NCI-H82 treated with DMSO at 0.1 percent for 48 hours (cell line): ENCODE data around the gene FAM236C.
"Not testable (repeated sequence)": the region's sequence is repeated elsewhere in the genome, so short reads cannot be mapped to it uniquely, and the experiment has no call there.

Experiments used
- DNase-seq: peaks from one replicate; lab custom pipeline; 2025; ENCODE audit not compliant: unreplicated experiment; lab: John Stamatoyannopoulos, UW

The FAM236C gene

GRCh38 chrX:72912315-72912714 lies at the start of gene FAM236C:
Gene FAM236C (plus strand): TSS chrX:72912615. CDS start chrX:72912715, 100 bp downstream.
- DNase-seq = not testable (repeated sequence)

- not testable (repeated sequence) for DNase-seq
Observed at GRCh38 chrX:72882898-72883297, 29.5 kb upstream of the FAM236C start.

GRCh38 chrX:72889740-72890139 lies 22.7 kb upstream of the FAM236C start:
- not testable (repeated sequence) for DNase-seq

- not testable (repeated sequence) for DNase-seq
Observed at GRCh38 chrX:72916096-72916495, 3.7 kb downstream of the FAM236C start.

- DNase-seq = not testable (repeated sequence)
Observed at GRCh38 chrX:72932283-72932682, 19.9 kb downstream of the FAM236C start.

GRCh38 chrX:72936455-72936854 lies 24.0 kb downstream of the FAM236C start:
- not testable (repeated sequence) for DNase-seq

- not testable (repeated sequence) for DNase-seq
Observed at GRCh38 chrX:72936882-72937455, 24.6 kb downstream of the FAM236C start.

GRCh38 chrX:72937906-72938305 lies 25.5 kb downstream of the FAM236C start, which contains the start of gene FAM236A:
Gene FAM236A (plus strand): TSS chrX:72938206. CDS start chrX:72938263, 57 bp downstream.
- not testable (repeated sequence) for DNase-seq

GRCh38 chrX:72942272-72942671 lies 29.9 kb downstream of the FAM236C start:
- not testable (repeated sequence) for DNase-seq

GRCh38 chrX:72943035-72943818 lies 30.8 kb downstream of the FAM236C start:
- not testable (repeated sequence) for DNase-seq

- DNase-seq = not testable (repeated sequence)
Observed at GRCh38 chrX:72943819-72944169, 31.4 kb downstream of the FAM236C start, which contains the start of gene DMRTC1. Gene DMRTC1 (minus strand): TSS chrX:72943837. CDS start chrX:72875694, 68,143 bp downstream.

GRCh38 chrX:72959971-72960370 lies 47.6 kb downstream of the FAM236C start:
- not testable (repeated sequence) for DNase-seq
